ENCODE data around the gene SLC2A9.

GRCh38 chr4:9845791-9846493 lies 175.4 kb downstream of the SLC2A9 start:
- TF ChIP-seq TAF1 (IDR thresholded peaks at IDR 0.05; ENCODE audit: borderline replicate concordance, insufficient read depth, low read length) = no peak
- TF ChIP-seq POLR2AphosphoS5 (IDR thresholded peaks at IDR 0.05; ENCODE audit: low read depth, low read length) = no peak
- TF ChIP-seq FOXP2 (optimal IDR thresholded peaks at IDR 0.05; ENCODE audit: borderline replicate concordance, extremely low read depth, extremely low read length, insufficient read depth) = no peak
